Heart left ventricle (tissue), 13 donors: ENCODE results near the gene SSUH2.

Experiments
- POLR2A ChIP-seq, 2 donors: fragments of 450-650 bp; IDR thresholded peaks; one replicate each; pipeline ENCODE4 v1.6.1; 2017; ENCODE audit warnings: antibody characterized with exemption in 2 of 2, mild to moderate bottlenecking in 2 of 2, moderate library complexity in 2 of 2
- TF ChIP-seq, protein P1 (sequence below), 12 donors: fragments of 200-600 bp; sonication (generic) in 4 of 12; IDR thresholded peaks; one replicate each; pipeline versions ENCODE4 v1.5.0 to v1.8.0; 2018 to 2022; ENCODE audit warnings: antibody characterized with exemption in 12 of 12, mild to moderate bottlenecking in 5 of 12
- donor health status: ischemic (EF 13 %, LVEDD 7.1; RV severe dilation, severe dysfunction).
- donor health status: DM: no; HTN: yes; CAD: no.
- donor health status: DM: no; HTN: no; CAD: no.
- donor health status: ischemic (EF 25% LVEDD 6.9; RV normal size, moderate dysfunction).
- donor health status: ischemic (EF 25% LVEDD 5.7; RV mildly dilated, moderate dysfunction).
- donor health status: ischemic (EF 35%, LVEDD 5.7; RV mildly dilated, moderate dysfunction).
- donor health status: nonischemic (EF 11% LVEDD 7.7; RV severe dilation, severe dysfunction).
- donor health status: DM: yes; HTN: yes; CAD: no.
- donor health status: PGD.
- donor health status: ischemic (EF 29% LVEDD 5.4; RV normal size, mild dysfunction).
- donor health status: nonischemic (EF 23%, LVEDD 6.1; RV moderate dilation, normal function).

- TF ChIP-seq, protein P1, sequence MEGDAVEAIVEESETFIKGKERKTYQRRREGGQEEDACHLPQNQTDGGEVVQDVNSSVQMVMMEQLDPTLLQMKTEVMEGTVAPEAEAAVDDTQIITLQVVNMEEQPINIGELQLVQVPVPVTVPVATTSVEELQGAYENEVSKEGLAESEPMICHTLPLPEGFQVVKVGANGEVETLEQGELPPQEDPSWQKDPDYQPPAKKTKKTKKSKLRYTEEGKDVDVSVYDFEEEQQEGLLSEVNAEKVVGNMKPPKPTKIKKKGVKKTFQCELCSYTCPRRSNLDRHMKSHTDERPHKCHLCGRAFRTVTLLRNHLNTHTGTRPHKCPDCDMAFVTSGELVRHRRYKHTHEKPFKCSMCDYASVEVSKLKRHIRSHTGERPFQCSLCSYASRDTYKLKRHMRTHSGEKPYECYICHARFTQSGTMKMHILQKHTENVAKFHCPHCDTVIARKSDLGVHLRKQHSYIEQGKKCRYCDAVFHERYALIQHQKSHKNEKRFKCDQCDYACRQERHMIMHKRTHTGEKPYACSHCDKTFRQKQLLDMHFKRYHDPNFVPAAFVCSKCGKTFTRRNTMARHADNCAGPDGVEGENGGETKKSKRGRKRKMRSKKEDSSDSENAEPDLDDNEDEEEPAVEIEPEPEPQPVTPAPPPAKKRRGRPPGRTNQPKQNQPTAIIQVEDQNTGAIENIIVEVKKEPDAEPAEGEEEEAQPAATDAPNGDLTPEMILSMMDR (IDR thresholded peaks at IDR 0.05) = no peak
- no peak for TF ChIP-seq POLR2A (IDR thresholded peaks at IDR 0.05)
Observed at GRCh38 chr3:8635631-8636030, 9.0 kb downstream of the SSUH2 start.
